Activated T-cell treated with anti-CD3 and anti-CD28 coated beads for 24 hours (primary cell): Measurements from ENCODE around the gene DDR2.

Experiments
- DNase-seq: peaks from one replicate; pipeline ENCODE4 v3.0.0-alpha.2; 2020; ENCODE audit warnings: low read depth

DDR2 gene

DNA sequence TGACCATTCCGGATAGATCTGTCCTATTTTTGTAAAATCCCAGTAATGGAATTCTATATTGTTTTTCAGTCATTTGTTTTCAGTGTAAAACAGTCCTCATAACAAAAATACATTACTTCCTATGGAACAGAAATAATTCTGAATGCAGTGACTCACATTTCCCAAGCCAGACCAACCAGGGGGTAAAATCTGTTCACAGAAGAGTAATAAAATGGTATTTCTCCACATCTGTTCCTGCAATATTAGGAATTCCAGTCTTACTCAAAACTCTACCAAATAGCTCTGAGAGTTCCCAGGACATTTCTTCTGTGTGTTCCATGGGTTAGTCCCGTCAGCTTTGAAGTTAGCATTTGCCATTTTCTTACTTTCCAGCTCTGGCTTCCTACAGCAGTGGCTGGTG lies 2.6 kb upstream of the DDR2 start:
- no peak for DNase-seq

GRCh38 chr1:162631546-162632191 lies 595 bp upstream of the DDR2 start:
- DNase-seq: no peak

DNA sequence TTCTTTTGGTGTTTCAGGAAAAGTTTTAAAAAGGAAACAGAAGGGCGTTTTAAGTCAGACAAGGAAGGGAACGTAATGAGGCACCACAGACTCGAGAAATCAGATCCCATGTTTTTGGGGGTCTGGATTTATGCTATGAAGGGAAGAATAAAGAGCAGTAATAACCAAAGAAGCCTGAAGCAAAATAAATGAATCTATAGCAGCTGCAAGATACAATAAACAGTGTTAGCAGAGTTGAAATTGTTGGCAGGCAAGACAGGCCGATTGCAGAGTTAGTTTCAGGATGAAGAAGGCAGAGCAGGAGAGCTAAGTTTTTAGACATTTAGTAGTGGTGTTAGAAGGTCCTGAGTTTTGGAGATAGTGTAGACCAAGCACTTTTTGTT lies 425 bp downstream of the DDR2 start:
- DNase-seq: no peak

- DNase-seq: no peak
Observed at GRCh38 chr1:162633081-162633762, 958 bp downstream of the DDR2 start.

DNA sequence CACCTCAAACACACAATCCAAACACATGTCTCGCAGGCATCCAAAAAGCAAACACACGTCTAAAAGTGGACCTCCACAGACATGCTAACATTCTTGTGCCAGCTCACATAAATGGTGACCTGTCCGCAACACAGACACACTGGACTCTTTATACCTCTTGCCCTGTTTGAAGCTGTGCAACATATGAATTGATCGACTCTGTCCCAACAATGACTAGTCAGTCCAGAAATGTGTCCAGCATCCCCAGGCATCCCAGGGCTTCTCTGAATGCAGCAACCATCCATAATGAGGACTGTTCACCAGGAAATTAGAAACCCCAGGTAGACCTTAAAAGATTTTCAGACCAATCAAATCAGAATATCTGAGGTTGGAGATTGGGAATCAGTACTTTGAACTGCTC lies 3.2 kb downstream of the DDR2 start:
- DNase-seq: no peak

- DNase-seq: no peak
Observed at GRCh38 chr1:162639718-162640117, 7.5 kb downstream of the DDR2 start.

GRCh38 chr1:162641114-162641513 lies 8.8 kb downstream of the DDR2 start:
- DNase-seq: no peak

DNA sequence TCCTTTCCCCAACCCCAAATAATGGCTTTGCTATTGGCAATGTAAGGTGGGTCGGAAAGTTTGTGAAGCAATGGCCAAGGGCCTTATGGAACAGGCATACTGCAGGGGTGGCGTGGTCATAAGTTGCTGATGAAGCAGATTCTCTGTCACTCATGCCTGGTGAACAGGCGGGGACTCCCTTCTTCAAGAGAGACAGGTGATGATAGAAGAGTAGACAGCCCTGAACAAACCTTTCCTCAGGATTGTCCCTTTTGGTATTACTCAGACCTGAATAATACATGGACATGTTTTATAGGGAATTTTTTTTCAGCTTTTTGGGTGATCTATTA lies 12.7 kb downstream of the DDR2 start:
- DNase-seq: no peak

- no peak for DNase-seq
Observed at GRCh38 chr1:162645666-162646065, 13.4 kb downstream of the DDR2 start.

DNA sequence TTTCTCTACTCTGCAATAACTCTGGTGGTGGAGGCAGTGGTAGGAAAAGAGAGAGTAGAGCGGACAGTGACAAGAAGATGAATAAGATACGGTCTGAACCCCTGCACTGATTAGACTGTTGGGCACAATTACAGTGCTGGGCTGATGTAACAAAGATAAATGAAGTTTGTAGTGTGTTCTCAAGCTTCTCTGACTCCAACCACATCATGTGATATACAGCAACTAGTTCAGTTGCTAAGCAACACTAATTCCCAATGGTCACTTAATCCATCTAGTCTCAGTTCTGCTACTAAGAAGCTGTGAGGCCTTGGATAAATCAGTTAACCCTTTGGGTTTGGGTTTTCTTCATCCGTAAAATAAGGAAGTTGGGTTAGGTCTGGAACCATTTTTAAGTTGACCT lies 17.3 kb downstream of the DDR2 start:
- DNase-seq: no peak

DNA sequence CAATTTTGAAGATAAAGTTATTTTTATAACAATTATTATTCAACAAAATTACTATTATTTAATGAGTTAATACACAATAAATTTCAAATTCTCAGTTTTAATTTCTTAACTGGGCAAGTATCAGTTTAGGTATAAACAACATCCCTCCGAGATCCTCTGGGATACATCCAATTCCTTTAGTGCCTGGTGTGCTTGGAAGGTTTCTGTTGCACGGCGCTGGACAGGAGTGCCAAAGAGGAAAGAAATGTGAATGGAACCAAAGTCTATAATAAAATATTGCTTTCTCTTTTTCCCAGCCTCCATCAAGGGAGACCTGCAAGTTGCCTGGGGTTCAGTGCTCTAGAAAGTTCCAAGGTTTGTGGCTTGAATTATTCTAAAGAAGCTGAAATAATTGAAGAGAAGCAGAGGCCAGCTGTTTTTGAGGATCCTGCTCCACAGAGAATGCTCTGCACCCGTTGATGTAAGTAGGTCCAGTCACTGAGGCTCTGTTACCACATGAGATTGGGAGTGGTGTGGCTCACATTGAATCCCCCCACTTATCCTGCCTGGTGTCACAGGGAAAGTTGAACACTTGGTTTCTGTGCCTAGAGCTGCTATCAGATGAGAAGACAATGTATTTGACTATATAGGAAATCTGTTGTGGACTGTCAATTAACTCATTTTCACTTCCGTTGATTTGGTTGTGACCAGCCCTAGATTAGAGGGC lies 22.8 kb downstream of the DDR2 start:
- no peak for DNase-seq

GRCh38 chr1:162656266-162656665 lies 24.0 kb downstream of the DDR2 start:
- DNase-seq: no peak

DNA sequence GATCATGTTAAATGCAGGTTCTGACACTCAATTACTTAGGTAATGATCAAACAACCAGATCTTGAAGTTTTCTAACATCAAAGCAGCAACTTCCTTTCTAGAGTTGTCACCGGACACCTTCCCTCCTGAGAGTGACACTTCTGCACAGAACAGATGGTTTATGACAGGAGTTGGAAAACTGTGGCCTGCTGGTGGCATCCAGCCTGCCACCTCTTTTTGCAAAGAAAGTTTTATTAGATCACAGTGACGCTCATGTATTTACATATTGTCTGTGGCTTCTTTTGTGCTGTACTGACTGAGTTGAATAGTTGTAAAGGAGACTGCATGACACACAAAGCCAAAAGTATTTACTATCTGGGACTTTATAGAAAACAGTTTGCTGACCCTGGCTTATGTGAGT lies 28.3 kb downstream of the DDR2 start:
- DNase-seq: no peak

GRCh38 chr1:162661336-162661735 lies 29.1 kb downstream of the DDR2 start:
- no peak for DNase-seq

DNA sequence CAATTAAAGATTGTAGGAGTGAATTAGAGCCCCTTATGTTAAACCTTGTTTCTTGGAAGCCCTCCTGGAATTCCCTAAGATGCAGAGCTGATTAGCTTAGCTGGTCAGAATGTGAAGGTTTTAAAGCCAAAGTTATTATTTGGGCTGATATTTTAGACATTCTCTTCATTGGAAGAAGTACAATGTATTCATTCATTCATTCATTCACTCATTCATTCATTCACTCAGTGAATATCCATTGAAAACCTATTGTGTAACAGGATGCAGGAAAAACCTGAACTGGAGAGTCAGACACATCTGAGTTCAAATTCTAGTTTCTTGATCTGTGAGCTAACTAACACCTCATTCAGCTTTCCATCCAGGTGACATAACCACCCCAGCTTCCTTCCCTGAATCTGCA lies 29.7 kb downstream of the DDR2 start:
- DNase-seq: no peak

DNA sequence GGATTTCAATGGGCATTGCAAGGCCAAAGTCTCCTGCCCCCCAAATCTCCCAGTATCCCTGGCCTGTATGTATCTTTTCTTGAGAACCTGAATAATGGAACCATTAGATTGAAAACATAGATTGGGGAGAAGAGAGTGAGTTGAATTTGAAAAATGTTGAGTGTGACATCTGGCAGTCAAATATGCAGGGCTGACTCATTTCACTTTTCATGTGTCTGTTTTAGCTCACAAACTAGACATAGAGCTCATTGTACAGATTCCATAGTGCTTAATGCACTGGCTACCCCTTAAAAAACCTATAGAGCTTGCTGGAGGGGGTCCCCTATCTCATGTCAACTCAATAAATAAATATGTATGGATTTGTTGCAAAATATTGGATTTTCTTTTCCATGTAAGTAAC lies 30.8 kb downstream of the DDR2 start:
- no peak for DNase-seq

DNA sequence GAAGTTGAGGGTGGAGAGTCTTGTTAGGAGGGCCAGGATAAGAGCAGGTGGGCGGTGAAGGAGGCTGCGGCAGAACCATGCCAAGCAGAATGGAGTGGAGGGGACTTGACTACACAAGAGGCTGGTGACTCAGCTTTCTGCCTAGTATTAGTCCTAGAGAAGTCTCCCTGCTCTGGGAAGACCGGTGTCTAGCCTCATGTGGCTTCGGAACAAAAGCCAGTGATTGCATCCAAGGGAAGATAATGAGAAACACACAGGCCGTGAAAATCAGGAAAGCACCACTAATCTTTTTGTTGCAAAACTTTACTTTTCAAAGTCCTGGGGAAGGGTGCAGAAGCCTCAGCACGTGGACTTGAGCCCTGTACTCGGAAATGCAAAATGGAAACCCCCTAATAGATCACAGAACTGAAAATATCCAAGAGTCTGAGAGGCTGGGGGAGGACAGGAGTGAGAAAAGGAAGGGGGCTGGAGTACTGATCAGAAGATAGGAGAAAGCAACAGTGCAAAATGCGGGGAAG lies 31.4 kb downstream of the DDR2 start:
- DNase-seq: no peak

- no peak for DNase-seq
Observed at GRCh38 chr1:162666006-162666645, 33.9 kb downstream of the DDR2 start.

- DNase-seq: no peak
Observed at GRCh38 chr1:162667381-162668080, 35.3 kb downstream of the DDR2 start.

GRCh38 chr1:162670928-162671663 lies 38.8 kb downstream of the DDR2 start:
- DNase-seq: no peak

- DNase-seq: no peak
Observed at GRCh38 chr1:162671664-162672410, 39.6 kb downstream of the DDR2 start.
